GM12891 (cell line): Measurements from ENCODE around the gene CNTN5.

Experiments used
- PAX5 ChIP-seq: IDR thresholded peaks from 2 replicates; pipeline ENCODE4 v1.6.1; 2011; ENCODE audit warnings: low read length, moderate library complexity, mild to moderate bottlenecking; ENCODE audit not compliant: insufficient read depth, severe bottlenecking
- POLR2A ChIP-seq: IDR thresholded peaks from 2 replicates; pipeline ENCODE4 v1.6.1; 2011; ENCODE audit warnings: low read depth, low read length, control low read depth
- POLR2AphosphoS5 ChIP-seq: IDR thresholded peaks from 2 replicates; pipeline ENCODE4 v1.6.1; 2011; ENCODE audit warnings: low read depth, low read length, control low read depth
- SPI1 ChIP-seq: IDR thresholded peaks from 2 replicates; pipeline ENCODE4 v1.6.1; 2011; ENCODE audit warnings: low read depth, low read length, control low read depth
- TAF1 ChIP-seq: IDR thresholded peaks from 2 replicates; pipeline ENCODE4 v1.6.1; 2011; ENCODE audit warnings: low read depth, low read length, control low read depth

- TF ChIP-seq POLR2AphosphoS5 (no peak), POLR2A (no peak), TAF1 (no peak), SPI1 (no peak), PAX5 (no peak)
Observed at GRCh38 chr11:99632969-99633368, 612.2 kb downstream of the CNTN5 start.
